GM23338 (cell line): ENCODE results near the gene STAT3. TPM values are rescaled to one million over a fixed set of nuclear protein-coding genes. Genes with fewer than 3 reads are reported as not detected.

Experiments
- ATAC-seq: fragments of 200-7000 bp; cut with Tn5 transposase; 3 replicates; pipeline ENCODE4 v1.9.1; 2020
- DNase-seq: peaks from one replicate; pipeline ENCODE4 v3.0.0-alpha.2; 2015; ENCODE audit warnings: low spot score
- H2AFZ ChIP-seq: fragments of 200-600 bp; sonication (generic); 2 replicates; pipeline ENCODE4 v1.8.0; 2016; ENCODE audit warnings: antibody characterized with exemption, mild to moderate bottlenecking, moderate library complexity
- H3F3A ChIP-seq: fragments of 200-600 bp; sonication (generic); replicated peaks from 2 replicates; pipeline ENCODE4 v1.8.0; 2017; ENCODE audit warnings: antibody characterized with exemption, mixed run types, low read depth
- H3K27ac ChIP-seq: fragments of 200-600 bp; sonication (generic); 2 replicates; pipeline ENCODE4 v1.6.1; 2016; ENCODE audit warnings: low read depth
- H3K27me3 ChIP-seq: fragments of 200-600 bp; sonication (generic); 2 replicates; pipeline ENCODE4 v1.8.0; 2016; ENCODE audit warnings: mild to moderate bottlenecking, mixed run types, moderate library complexity; ENCODE audit not compliant: insufficient read depth
- H3K36me3 ChIP-seq: fragments of 200-600 bp; sonication (generic); 2 replicates; pipeline ENCODE4 v1.8.0; 2016; ENCODE audit warnings: mild to moderate bottlenecking; ENCODE audit not compliant: insufficient read depth
- H3K4me1 ChIP-seq: fragments of 200-600 bp; sonication (generic); 2 replicates; pipeline ENCODE4 v1.8.0; 2016; ENCODE audit warnings: mild to moderate bottlenecking, moderate library complexity; ENCODE audit not compliant: insufficient read depth
- H3K4me2 ChIP-seq: fragments of 200-600 bp; sonication (generic); 2 replicates; pipeline ENCODE4 v1.7.1; 2017; ENCODE audit warnings: mixed run types
- H3K4me3 ChIP-seq: fragments of 200-600 bp; sonication (generic); 2 replicates; pipeline ENCODE4 v1.6.1; 2016; ENCODE audit warnings: mixed run types
- H3K79me2 ChIP-seq: fragments of 200-600 bp; sonication (generic); replicated peaks from 2 replicates; pipeline ENCODE4 v1.8.0; 2017; ENCODE audit warnings: mild to moderate bottlenecking; ENCODE audit not compliant: insufficient read depth
- H3K9me2 ChIP-seq: fragments of 200-600 bp; sonication (generic); 2 replicates; pipeline ENCODE4 v1.8.0; 2017; ENCODE audit not compliant: insufficient read depth
- H4K20me1 ChIP-seq: fragments of 200-600 bp; sonication (generic); replicated peaks from 2 replicates; pipeline ENCODE4 v1.8.0; 2017; ENCODE audit warnings: mild to moderate bottlenecking; ENCODE audit not compliant: insufficient read depth
- H3K27ac Mint-ChIP-seq: 2 replicates; pipeline ENCODE4 v1.8.0; 2020; ENCODE audit warnings: inconsistent platforms, mild to moderate bottlenecking, moderate library complexity, mixed read lengths
- H3K27me3 Mint-ChIP-seq: 3 replicates; pipeline ENCODE4 v1.8.0; 2022; ENCODE audit warnings: low read depth, mild to moderate bottlenecking, moderate library complexity, mixed read lengths, inconsistent platforms; ENCODE audit not compliant: insufficient read depth, poor library complexity
- H3K36me3 Mint-ChIP-seq: 3 replicates; pipeline ENCODE4 v1.8.0; 2021; ENCODE audit warnings: low read depth, mild to moderate bottlenecking, inconsistent platforms, moderate library complexity, mixed read lengths
- H3K4me1 Mint-ChIP-seq: 3 replicates; pipeline ENCODE4 v1.8.0; 2020; ENCODE audit warnings: mild to moderate bottlenecking, inconsistent platforms, mixed read lengths
- H3K4me3 Mint-ChIP-seq: 3 replicates; pipeline ENCODE4 v1.8.0; 2021; ENCODE audit warnings: moderate library complexity, mild to moderate bottlenecking, inconsistent platforms, mixed read lengths
- H3K9me3 Mint-ChIP-seq: 3 replicates; pipeline ENCODE4 v1.8.0; 2020; ENCODE audit warnings: moderate library complexity, mild to moderate bottlenecking, inconsistent platforms, mixed read lengths
- CREB1 ChIP-seq: fragments of 250-450 bp; sonication (Bioruptor Pico); IDR thresholded peaks from 2 replicates; pipeline ENCODE4 v1.5.0; 2020; ENCODE audit warnings: low read depth, mild to moderate bottlenecking, moderate library complexity
- JUNB ChIP-seq: IDR thresholded peaks from one replicate; pipeline ENCODE4 v1.6.1; 2016; ENCODE audit warnings: antibody characterized with exemption; ENCODE audit not compliant: unreplicated experiment
- NANOG ChIP-seq: IDR thresholded peaks from 2 replicates; pipeline ENCODE4 v1.6.1; 2016; ENCODE audit warnings: antibody characterized with exemption, borderline replicate concordance
- ZNF114 ChIP-seq: fragments of 250-450 bp; sonication (Bioruptor Pico); IDR thresholded peaks from 2 replicates; pipeline ENCODE4 v1.5.0; 2020; ENCODE audit warnings: mild to moderate bottlenecking, moderate library complexity
- ZNF331 ChIP-seq: fragments of 250-450 bp; sonication (Bioruptor Pico); IDR thresholded peaks from 2 replicates; pipeline ENCODE4 v1.5.0; 2020; ENCODE audit warnings: low read depth, mild to moderate bottlenecking, moderate library complexity
- polyA plus RNA-seq: library from polyadenylated mRNA; unstranded; fragments of >200 nt; fragmentation: Nextera tagmentation; extraction: Ambion mirVana; gene quantifications from 2 replicates; pipeline ENCODE4 v1.2.1, GENCODE V29; 2016
- total RNA-seq: library from RNA; depleted of rRNA; stranded (reverse); fragments of >200 nt; shearing (Covaris generic); gene quantifications from 2 replicates; pipeline ENCODE4 v1.2.3, GENCODE V29; 2014
- TF ChIP-seq, protein P1 (sequence below), 2 experiments: fragments of 200-600 bp in 1 of 2; sonication (generic) in 1 of 2; conservative IDR thresholded peaks; 2 replicates each; pipeline versions ENCODE4 v1.5.1 to v1.6.1; 2016 to 2017; ENCODE audit warnings: antibody characterized with exemption in 2 of 2, low read depth in 2 of 2, mild to moderate bottlenecking in 2 of 2, moderate library complexity in 1 of 2
- TF ChIP-seq, protein P2 (sequence below): IDR thresholded peaks from 2 replicates; pipeline ENCODE4 v1.6.1; 2016; ENCODE audit warnings: antibody characterized with exemption
- TF ChIP-seq, protein P3 (sequence below): IDR thresholded peaks from one replicate; pipeline ENCODE4 v1.6.1; 2018; ENCODE audit warnings: antibody characterized with exemption; ENCODE audit not compliant: unreplicated experiment

The STAT3 gene
- total and polyA plus RNA-seq, 2 experiments from 2014 or later, result 49.5 to 78.0 TPM

DNA sequence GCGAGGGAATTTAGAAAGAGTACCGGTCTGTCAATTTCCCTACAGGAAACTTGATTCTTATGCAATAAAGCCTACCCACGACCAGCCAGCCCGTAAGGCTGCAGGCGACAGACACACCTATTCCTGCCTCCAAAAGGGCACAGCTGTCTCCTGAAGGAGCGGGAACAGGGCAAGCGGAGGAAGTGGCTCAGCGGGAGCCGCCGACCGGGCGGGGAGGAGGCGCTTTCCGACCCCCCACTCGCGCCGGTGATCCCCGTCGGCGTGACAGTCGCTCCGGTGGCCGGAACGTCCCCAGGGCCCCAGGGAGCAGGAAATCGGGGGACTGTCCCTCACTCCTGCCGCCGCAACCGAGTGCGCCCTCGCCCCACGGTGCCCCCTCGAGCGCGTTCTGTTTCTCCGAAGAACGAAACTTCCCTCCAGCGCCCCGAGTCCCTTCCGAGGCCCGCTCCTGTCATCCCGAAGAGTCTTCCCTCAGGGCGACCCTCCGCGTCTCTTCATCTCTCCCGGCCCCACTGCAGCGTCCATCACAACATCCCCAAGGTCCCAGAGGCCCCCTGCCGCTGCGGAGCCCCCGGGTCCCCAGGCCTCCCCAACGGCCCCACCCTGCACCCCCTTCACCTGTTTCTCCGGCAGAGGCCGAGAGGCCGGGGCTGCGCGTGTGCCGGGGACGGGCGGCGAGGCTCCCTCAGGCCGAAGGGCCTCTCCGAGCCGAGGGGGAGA, 421 bp downstream of the STAT3 start:
- peaks cover 46% of the 10 kb centered on the region for H3K79me2 ChIP-seq

DNA sequence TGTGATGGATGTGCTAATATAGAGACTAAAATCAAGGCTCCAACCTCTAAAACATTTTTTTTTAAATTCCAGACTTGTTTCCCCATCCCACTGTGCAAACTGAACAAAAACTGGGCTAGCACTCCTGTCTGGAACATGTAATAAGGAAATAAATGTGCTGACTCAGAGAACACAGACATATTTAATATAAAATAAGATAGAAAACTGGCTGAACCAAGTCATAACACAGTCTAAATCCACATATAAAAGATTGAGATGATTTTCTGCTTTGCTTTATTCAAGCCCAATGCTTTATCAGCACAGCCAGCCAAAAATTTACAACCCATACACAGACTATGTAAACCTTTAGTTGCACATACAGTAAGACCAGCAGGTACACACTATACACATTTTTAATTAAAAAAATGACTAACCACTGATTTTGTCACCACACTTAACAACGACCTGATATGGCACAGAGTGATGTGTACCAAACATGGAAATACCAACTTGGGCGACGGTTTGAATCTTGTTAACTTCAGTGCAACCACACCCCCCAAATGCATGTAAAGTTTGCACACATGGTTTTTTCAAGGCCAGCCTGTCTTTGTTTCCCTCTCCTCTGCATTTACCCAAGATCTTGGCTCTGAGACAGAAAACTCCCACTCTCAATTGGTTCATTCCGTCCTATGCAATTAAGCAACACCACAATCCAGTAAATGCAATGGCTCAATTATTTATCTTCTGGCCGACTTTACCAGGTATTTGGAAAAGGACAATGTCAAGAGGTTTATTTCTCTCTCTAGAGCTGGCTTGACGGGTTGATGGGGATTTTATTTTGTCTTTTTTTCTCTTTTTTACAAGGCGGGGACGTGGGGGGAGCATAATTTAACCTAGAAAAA, 1.2 kb downstream of the STAT3 start:
- Mint-ChIP-seq H3K36me3 (peaks cover 8% of the 10 kb centered on the region; the same call in 2 of the 3 replicates), H3K9me3 (no peaks in the 10 kb centered on the region), H3K4me1 (peaks cover 34% of the 10 kb centered on the region), H3K27ac (peak overlapping the region; percentile 58; the same call in 1 of the 2 replicates), H3K4me3 (peak overlapping the region; percentile 98), H3K27me3 (peaks cover 9% of the 10 kb centered on the region)
- H3K9me2 ChIP-seq, result no peaks in the 10 kb centered on the region
- peaks cover 54% of the 10 kb centered on the region for H3K79me2 ChIP-seq
- H3K36me3 ChIP-seq, result no peaks in the 10 kb centered on the region
- no peak overlapping the region for H2AFZ ChIP-seq
- H3K4me3 ChIP-seq, result peak overlapping the region; percentile 83
- DNase-seq (no peak), ATAC-seq (no peak)
- peak overlapping the region; percentile 92 for H3K4me2 ChIP-seq
- peaks cover 3% of the 10 kb centered on the region; the same call in 1 of the 2 replicates for H3F3A ChIP-seq
- H3K27ac ChIP-seq, result peak overlapping the region; percentile 85
- peaks cover 30% of the 10 kb centered on the region for H4K20me1 ChIP-seq
- H3K4me1 ChIP-seq, result peaks cover 29% of the 10 kb centered on the region
- no peaks in the 10 kb centered on the region for H3K27me3 ChIP-seq
- TF ChIP-seq CREB1 (CRISPR knock-in tag) (no peak), ZNF331 (CRISPR knock-in tag) (no peak), ZNF114 (CRISPR knock-in tag) (no peak), NANOG (no peak), JUNB (no peak)
- TF ChIP-seq, protein P1, sequence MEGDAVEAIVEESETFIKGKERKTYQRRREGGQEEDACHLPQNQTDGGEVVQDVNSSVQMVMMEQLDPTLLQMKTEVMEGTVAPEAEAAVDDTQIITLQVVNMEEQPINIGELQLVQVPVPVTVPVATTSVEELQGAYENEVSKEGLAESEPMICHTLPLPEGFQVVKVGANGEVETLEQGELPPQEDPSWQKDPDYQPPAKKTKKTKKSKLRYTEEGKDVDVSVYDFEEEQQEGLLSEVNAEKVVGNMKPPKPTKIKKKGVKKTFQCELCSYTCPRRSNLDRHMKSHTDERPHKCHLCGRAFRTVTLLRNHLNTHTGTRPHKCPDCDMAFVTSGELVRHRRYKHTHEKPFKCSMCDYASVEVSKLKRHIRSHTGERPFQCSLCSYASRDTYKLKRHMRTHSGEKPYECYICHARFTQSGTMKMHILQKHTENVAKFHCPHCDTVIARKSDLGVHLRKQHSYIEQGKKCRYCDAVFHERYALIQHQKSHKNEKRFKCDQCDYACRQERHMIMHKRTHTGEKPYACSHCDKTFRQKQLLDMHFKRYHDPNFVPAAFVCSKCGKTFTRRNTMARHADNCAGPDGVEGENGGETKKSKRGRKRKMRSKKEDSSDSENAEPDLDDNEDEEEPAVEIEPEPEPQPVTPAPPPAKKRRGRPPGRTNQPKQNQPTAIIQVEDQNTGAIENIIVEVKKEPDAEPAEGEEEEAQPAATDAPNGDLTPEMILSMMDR (conservative IDR thresholded peaks at IDR 0.05; ENCODE audit: low read depth in 2 of 2), result no peak
- TF ChIP-seq, protein P2, sequence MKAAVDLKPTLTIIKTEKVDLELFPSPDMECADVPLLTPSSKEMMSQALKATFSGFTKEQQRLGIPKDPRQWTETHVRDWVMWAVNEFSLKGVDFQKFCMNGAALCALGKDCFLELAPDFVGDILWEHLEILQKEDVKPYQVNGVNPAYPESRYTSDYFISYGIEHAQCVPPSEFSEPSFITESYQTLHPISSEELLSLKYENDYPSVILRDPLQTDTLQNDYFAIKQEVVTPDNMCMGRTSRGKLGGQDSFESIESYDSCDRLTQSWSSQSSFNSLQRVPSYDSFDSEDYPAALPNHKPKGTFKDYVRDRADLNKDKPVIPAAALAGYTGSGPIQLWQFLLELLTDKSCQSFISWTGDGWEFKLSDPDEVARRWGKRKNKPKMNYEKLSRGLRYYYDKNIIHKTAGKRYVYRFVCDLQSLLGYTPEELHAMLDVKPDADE, result no peak
- TF ChIP-seq, protein P3, sequence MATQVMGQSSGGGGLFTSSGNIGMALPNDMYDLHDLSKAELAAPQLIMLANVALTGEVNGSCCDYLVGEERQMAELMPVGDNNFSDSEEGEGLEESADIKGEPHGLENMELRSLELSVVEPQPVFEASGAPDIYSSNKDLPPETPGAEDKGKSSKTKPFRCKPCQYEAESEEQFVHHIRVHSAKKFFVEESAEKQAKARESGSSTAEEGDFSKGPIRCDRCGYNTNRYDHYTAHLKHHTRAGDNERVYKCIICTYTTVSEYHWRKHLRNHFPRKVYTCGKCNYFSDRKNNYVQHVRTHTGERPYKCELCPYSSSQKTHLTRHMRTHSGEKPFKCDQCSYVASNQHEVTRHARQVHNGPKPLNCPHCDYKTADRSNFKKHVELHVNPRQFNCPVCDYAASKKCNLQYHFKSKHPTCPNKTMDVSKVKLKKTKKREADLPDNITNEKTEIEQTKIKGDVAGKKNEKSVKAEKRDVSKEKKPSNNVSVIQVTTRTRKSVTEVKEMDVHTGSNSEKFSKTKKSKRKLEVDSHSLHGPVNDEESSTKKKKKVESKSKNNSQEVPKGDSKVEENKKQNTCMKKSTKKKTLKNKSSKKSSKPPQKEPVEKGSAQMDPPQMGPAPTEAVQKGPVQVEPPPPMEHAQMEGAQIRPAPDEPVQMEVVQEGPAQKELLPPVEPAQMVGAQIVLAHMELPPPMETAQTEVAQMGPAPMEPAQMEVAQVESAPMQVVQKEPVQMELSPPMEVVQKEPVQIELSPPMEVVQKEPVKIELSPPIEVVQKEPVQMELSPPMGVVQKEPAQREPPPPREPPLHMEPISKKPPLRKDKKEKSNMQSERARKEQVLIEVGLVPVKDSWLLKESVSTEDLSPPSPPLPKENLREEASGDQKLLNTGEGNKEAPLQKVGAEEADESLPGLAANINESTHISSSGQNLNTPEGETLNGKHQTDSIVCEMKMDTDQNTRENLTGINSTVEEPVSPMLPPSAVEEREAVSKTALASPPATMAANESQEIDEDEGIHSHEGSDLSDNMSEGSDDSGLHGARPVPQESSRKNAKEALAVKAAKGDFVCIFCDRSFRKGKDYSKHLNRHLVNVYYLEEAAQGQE, result no peak

More for the DNA sequence above, 421 bp downstream of the STAT3 start:
- Histone ChIP-seq H3K27me3 (no peaks in the 10 kb centered on the region), H3F3A (peaks cover 3% of the 10 kb centered on the region; the same call in 1 of the 2 replicates), H3K4me1 (peaks cover 26% of the 10 kb centered on the region), H3K4me3 (peak overlapping the region; percentile 83), H3K27ac (peak overlapping the region; percentile 85), H4K20me1 (peaks cover 30% of the 10 kb centered on the region), H3K9me2 (no peaks in the 10 kb centered on the region), H3K4me2 (peak overlapping the region; percentile 92), H3K36me3 (no peaks in the 10 kb centered on the region), H2AFZ (no peak overlapping the region; the same call in 1 of the 2 replicates)
- DNase-seq, result peak; percentile 78
- H3K4me1 Mint-ChIP-seq, result peaks cover 29% of the 10 kb centered on the region
- TF ChIP-seq, protein P1 (conservative IDR thresholded peaks at IDR 0.05; ENCODE audit: low read depth in 2 of 2), result no peak
- TF ChIP-seq, protein P2, result peak; percentile 70
- H3K36me3 Mint-ChIP-seq, result peaks cover 8% of the 10 kb centered on the region; the same call in 2 of the 3 replicates
- peak; percentile 60 for ATAC-seq
- peak overlapping the region; percentile 98 for H3K4me3 Mint-ChIP-seq
- H3K27ac Mint-ChIP-seq, result peak overlapping the region; percentile 98
- H3K27me3 Mint-ChIP-seq, result peaks cover 9% of the 10 kb centered on the region
- H3K9me3 Mint-ChIP-seq, result no peaks in the 10 kb centered on the region
